Neural cell (in vitro differentiated cells): Measurements from ENCODE around the gene ZBTB9. TPM values are rescaled to one million over a fixed set of nuclear protein-coding genes. Genes with fewer than 3 reads are reported as not detected.
A peak's percentile ranks its signal among the peaks of the same experiment; 100 is the strongest.

Experiments used
- H2AFZ ChIP-seq: fragments of 200-600, 300-800 bp; sonication (generic), shearing (Covaris generic); 2 replicates; pipeline ENCODE4 v1.6.0; 2014; ENCODE audit warnings: low read depth, mild to moderate bottlenecking, antibody characterized with exemption, low read length, moderate library complexity
- H3F3A ChIP-seq: fragments of 200-600 bp; shearing (Covaris generic); 2 replicates; pipeline ENCODE4 v1.6.1; 2016; ENCODE audit warnings: mild to moderate bottlenecking, moderate library complexity, mixed read lengths, antibody characterized with exemption, low read length; ENCODE audit not compliant: insufficient read depth, poor library complexity, severe bottlenecking
- H3K27ac ChIP-seq: fragments of 200-600, 300-800 bp; sonication (generic), shearing (Covaris generic); 2 replicates; pipeline ENCODE4 v1.5.1; 2014; ENCODE audit warnings: mild to moderate bottlenecking, low read length, moderate library complexity
- H3K27me3 ChIP-seq: fragments of 300-800, 200-600 bp; sonication (generic), shearing (Covaris generic); 2 replicates; pipeline ENCODE4 v1.6.0; 2014; ENCODE audit warnings: mild to moderate bottlenecking, low read depth, low read length, moderate library complexity; ENCODE audit not compliant: insufficient read depth
- H3K36me3 ChIP-seq: fragments of 300-800, 200-600 bp; sonication (generic), shearing (Covaris generic); 2 replicates; pipeline ENCODE4 v1.5.1; 2014; ENCODE audit warnings: mild to moderate bottlenecking, antibody characterized with exemption, low read length, moderate library complexity; ENCODE audit not compliant: insufficient read depth
- H3K4me2 ChIP-seq: fragments of 300-800, 200-600 bp; sonication (generic), shearing (Covaris generic); 2 replicates; pipeline ENCODE4 v1.6.0; 2014; ENCODE audit warnings: mild to moderate bottlenecking, low read length
- H3K4me3 ChIP-seq: fragments of 300-800, 200-600 bp; sonication (generic), shearing (Covaris generic); 2 replicates; pipeline ENCODE4 v1.5.1; 2014; ENCODE audit warnings: mild to moderate bottlenecking, low read length, moderate library complexity
- H3K79me2 ChIP-seq: fragments of 200-600 bp; shearing (Covaris generic); replicated peaks from 2 replicates; pipeline ENCODE4 v1.6.0; 2014; ENCODE audit warnings: mild to moderate bottlenecking, low read length, moderate library complexity; ENCODE audit not compliant: insufficient read depth
- H3K9ac ChIP-seq: fragments of 300-800, 200-600 bp; sonication (generic), shearing (Covaris generic); 2 replicates; pipeline ENCODE4 v1.6.1; 2016; ENCODE audit warnings: mild to moderate bottlenecking, low read length, mixed read lengths
- H3K9me2 ChIP-seq: fragments of 200-600 bp; shearing (Covaris generic); 2 replicates; pipeline ENCODE4 v1.6.1; 2016; ENCODE audit warnings: mild to moderate bottlenecking, low read length, mixed read lengths; ENCODE audit not compliant: insufficient read depth
- H3K9me3 ChIP-seq: fragments of 200-600, 300-800 bp; sonication (generic), shearing (Covaris generic); 2 replicates; pipeline ENCODE4 v1.6.1; 2016; ENCODE audit warnings: mild to moderate bottlenecking, mixed run types, low read length, moderate library complexity, mixed read lengths
- H4K20me1 ChIP-seq: fragments of 200-600 bp; shearing (Covaris generic); 2 replicates; pipeline ENCODE4 v1.6.1; 2016; ENCODE audit warnings: mild to moderate bottlenecking, mixed run types; ENCODE audit not compliant: insufficient read depth
- CTCF ChIP-seq: fragments of 450-650 bp; IDR thresholded peaks from 2 replicates; pipeline ENCODE4 v1.5.1; 2014; ENCODE audit warnings: antibody characterized with exemption, mild to moderate bottlenecking, moderate library complexity; ENCODE audit not compliant: poor library complexity, severe bottlenecking
- EP300 ChIP-seq: fragments of 450-650 bp; conservative IDR thresholded peaks from 2 replicates; pipeline ENCODE4 v1.6.1; 2014; ENCODE audit warnings: antibody characterized with exemption, mild to moderate bottlenecking, moderate library complexity; ENCODE audit not compliant: poor library complexity, severe bottlenecking
- EZH2 ChIP-seq: fragments of 200-600, 300-800 bp; shearing (Covaris generic), sonication (generic); IDR thresholded peaks from 2 replicates; pipeline ENCODE4 v1.6.1; 2014; ENCODE audit warnings: antibody characterized with exemption, low read length, borderline replicate concordance, mild to moderate bottlenecking; ENCODE audit not compliant: insufficient read depth, poor library complexity, severe bottlenecking
- MXI1 ChIP-seq: fragments of 450-650 bp; conservative IDR thresholded peaks from 2 replicates; pipeline ENCODE4 v1.6.1; 2014; ENCODE audit warnings: antibody characterized with exemption, mild to moderate bottlenecking; ENCODE audit not compliant: poor library complexity, severe bottlenecking
- POLR2AphosphoS5 ChIP-seq: IDR thresholded peaks from 2 replicates; pipeline ENCODE4 v1.6.1; 2012
- RAD21 ChIP-seq: fragments of 450-650 bp; conservative IDR thresholded peaks from 2 replicates; pipeline ENCODE4 v1.6.1; 2014; ENCODE audit warnings: antibody characterized with exemption, mild to moderate bottlenecking, moderate library complexity
- REST ChIP-seq: IDR thresholded peaks from 2 replicates; pipeline ENCODE4 v1.6.1; 2012; ENCODE audit warnings: borderline replicate concordance
- SMC3 ChIP-seq: fragments of 450-650 bp; conservative IDR thresholded peaks from 2 replicates; pipeline ENCODE4 v1.6.1; 2014; ENCODE audit warnings: antibody characterized with exemption, mild to moderate bottlenecking, moderate library complexity; ENCODE audit not compliant: poor library complexity
- TAF1 ChIP-seq: IDR thresholded peaks from 2 replicates; pipeline ENCODE4 v1.6.1; 2012; ENCODE audit warnings: low read depth
- polyA plus RNA-seq: library from polyadenylated mRNA; depleted of rRNA; stranded (reverse); fragments of >200 nt; gene quantifications from 2 replicates; pipeline ENCODE4 v1.2.3, GENCODE V29; 2014

The ZBTB9 gene
- polyA plus RNA-seq, 1 donor from 2014 or later: 7.7 TPM

GRCh38 chr6:33412140-33413009, 42.0 kb upstream of the ZBTB9 start:
- peaks cover 4% of the 10 kb centered on the region for H3K36me3 ChIP-seq
- no peaks in the 10 kb centered on the region for H3K9me3 ChIP-seq
- H3K4me3 ChIP-seq: no peak overlapping the region
- TF ChIP-seq TAF1 (no peak), REST (no peak)
- no peak overlapping the region for H2AFZ ChIP-seq
- H3K9me2 ChIP-seq: no peaks in the 10 kb centered on the region
- no peak overlapping the region for H3K27ac ChIP-seq
- peaks cover 26% of the 10 kb centered on the region for H3K79me2 ChIP-seq
- H3K9ac ChIP-seq: no peak overlapping the region
- no peaks in the 10 kb centered on the region for H4K20me1 ChIP-seq
- no peaks in the 10 kb centered on the region for H3K27me3 ChIP-seq
- peaks cover 1% of the 10 kb centered on the region for H3F3A ChIP-seq
- H3K4me2 ChIP-seq: no peak overlapping the region

DNA sequence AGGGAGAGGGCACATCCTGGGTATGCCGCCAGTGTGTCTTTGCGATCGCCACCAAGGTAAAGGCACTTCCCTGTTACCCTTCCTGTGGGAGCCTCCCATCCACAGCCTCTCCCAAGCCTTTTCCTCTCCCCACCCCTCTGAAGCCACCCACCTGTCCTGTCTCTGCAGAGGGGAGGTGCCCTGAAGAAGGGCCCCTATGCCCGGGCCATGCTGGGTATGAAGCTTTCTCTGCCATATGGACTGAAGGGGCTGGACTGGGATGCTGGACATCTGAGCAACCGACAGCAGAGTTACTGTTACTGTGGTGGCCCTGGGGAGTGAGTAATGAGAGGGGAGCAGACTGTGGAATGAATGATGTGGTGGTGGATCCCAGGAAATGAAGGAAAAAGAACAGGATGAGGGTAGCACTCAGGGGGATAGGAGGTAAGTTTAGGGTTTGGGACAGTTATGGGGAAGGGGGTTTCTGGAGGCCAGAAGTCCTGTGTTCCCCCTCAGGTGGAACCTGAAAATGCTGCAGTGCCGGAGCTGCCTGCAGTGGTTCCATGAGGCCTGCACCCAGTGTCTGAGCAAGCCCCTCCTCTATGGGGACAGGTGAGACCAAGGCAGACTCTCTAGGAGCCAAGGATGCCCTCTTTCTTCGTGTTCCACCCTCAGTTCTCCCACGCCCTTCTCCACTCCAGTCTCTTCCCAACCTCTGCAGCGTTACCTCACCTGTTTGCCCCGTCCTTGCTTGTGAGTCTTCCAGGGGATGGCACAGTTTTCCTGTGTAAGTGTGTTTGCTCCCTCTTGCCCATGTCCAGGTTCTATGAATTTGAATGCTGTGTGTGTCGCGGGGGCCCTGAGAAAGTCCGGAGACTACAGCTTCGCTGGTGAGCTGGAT, 40.9 kb upstream of the ZBTB9 start:
- TF ChIP-seq POLR2AphosphoS5: no peak
- TF ChIP-seq RAD21: no peak
- no peak for TF ChIP-seq SMC3
- TF ChIP-seq EZH2: no peak
- Histone ChIP-seq H3K9me3 (no peaks in the 10 kb centered on the region), H3F3A (peaks cover 5% of the 10 kb centered on the region), H3K9me2 (no peaks in the 10 kb centered on the region), H2AFZ (no peak overlapping the region), H3K27me3 (no peaks in the 10 kb centered on the region), H3K4me3 (no peak overlapping the region), H4K20me1 (no peaks in the 10 kb centered on the region), H3K36me3 (peaks cover 4% of the 10 kb centered on the region), H3K9ac (no peak overlapping the region), H3K79me2 (peaks cover 26% of the 10 kb centered on the region), H3K27ac (no peak overlapping the region), H3K4me2 (no peak overlapping the region)

DNA sequence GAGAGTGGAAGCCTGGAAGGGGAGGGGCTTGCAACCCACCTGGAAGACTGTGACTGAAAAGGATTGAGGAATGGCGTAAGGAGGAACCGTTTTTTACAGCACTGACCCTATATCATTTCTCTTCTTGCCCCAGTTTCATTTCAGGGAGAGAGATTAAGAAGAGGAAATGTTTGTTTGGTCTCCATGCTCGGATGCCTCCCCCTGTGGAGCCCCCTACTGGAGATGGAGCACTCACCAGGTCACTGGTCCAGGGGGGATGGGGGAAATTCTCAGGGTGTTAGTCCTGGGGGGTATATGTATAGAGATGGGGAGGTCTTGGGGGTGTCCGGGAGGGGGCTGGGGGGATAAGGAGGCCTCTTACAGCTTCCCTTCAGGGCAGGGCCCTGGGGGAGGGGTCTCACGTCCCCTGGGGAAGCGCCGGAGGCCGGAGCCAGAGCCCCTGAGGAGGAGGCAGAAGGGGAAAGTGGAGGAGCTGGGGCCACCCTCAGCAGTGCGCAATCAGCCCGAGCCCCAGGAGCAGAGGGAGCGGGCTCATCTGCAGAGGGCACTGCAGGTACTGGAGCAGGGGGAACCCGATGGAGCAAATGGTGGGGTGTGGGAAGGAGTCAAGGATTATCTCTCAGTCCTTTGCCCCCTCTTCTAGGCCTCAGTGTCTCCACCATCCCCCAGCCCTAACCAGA, 39.6 kb upstream of the ZBTB9 start:
- H3K79me2 ChIP-seq: peaks cover 26% of the 10 kb centered on the region
- H3K9me2 ChIP-seq: no peaks in the 10 kb centered on the region
- H3F3A ChIP-seq: peaks cover 10% of the 10 kb centered on the region
- no peak overlapping the region for H3K9ac ChIP-seq
- TF ChIP-seq SMC3 (no peak), REST (no peak), CTCF (no peak), MXI1 (no peak), EP300 (no peak), EZH2 (no peak), POLR2AphosphoS5 (no peak), TAF1 (no peak), RAD21 (no peak)
- no peaks in the 10 kb centered on the region for H4K20me1 ChIP-seq
- peak overlapping the region; percentile 87 for H3K4me3 ChIP-seq
- no peaks in the 10 kb centered on the region for H3K9me3 ChIP-seq
- H3K4me2 ChIP-seq: no peak overlapping the region
- no peaks in the 10 kb centered on the region for H3K27me3 ChIP-seq
- peaks cover 4% of the 10 kb centered on the region for H3K36me3 ChIP-seq
- H2AFZ ChIP-seq: no peak overlapping the region
- no peak overlapping the region for H3K27ac ChIP-seq
